OCI-LY7 (cell line): ENCODE results near the gene KCTD5. TPM values are rescaled to one million over a fixed set of nuclear protein-coding genes. Genes with fewer than 3 reads are reported as not detected.
A peak's percentile ranks its signal among the peaks of the same experiment; 100 is the strongest.

ENCODE experiments used
- BruUV-seq: library from RNA; stranded (reverse); fragments of 400-500 nt; replicated peaks from 2 replicates; lab custom pipeline; 2021; lab: Mats Ljungman, UMichigan
- CTCF ChIA-PET: fragments of 300-600 bp; sonication (Branson Sonifier 250); formaldehyde crosslinking; loops from one replicate; lab custom pipeline; 2022; ENCODE audit warnings: antibody characterized with exemption; ENCODE audit not compliant: unreplicated experiment; lab: Charles Lee
- POLR2A ChIA-PET: fragments of 300-600 bp; sonication (Branson Sonifier 250); formaldehyde crosslinking; loops from one replicate; lab custom pipeline; 2022; ENCODE audit warnings: antibody characterized with exemption; lab: Charles Lee
- DNase-seq: peaks from one replicate; pipeline ENCODE4 v3.0.0-alpha.2; 2015; ENCODE audit warnings: low spot score
- H2AFZ ChIP-seq: fragments of 200-600 bp; sonication (generic), shearing (Covaris generic); 2 replicates; pipeline ENCODE4 v1.6.1; 2014; ENCODE audit warnings: mild to moderate bottlenecking, antibody characterized with exemption, low read length, moderate library complexity
- H3K27ac ChIP-seq: fragments of 200-600 bp; sonication (generic); 2 replicates; pipeline ENCODE4 v1.5.1; 2014; ENCODE audit warnings: mixed run types, low read depth, mild to moderate bottlenecking, moderate library complexity, low read length, inconsistent platforms; ENCODE audit not compliant: poor library complexity, severe bottlenecking
- H3K36me3 ChIP-seq: fragments of 200-600 bp; sonication (generic); 2 replicates; pipeline ENCODE4 v1.6.1; 2014; ENCODE audit warnings: mild to moderate bottlenecking, antibody characterized with exemption, low read length, moderate library complexity, mixed read lengths; ENCODE audit not compliant: insufficient read depth
- H3K4me1 ChIP-seq: fragments of 200-600 bp; sonication (generic); 2 replicates; pipeline ENCODE4 v1.5.1; 2014; ENCODE audit warnings: mild to moderate bottlenecking, low read length; ENCODE audit not compliant: insufficient read depth, poor library complexity, severe bottlenecking
- H3K4me2 ChIP-seq: fragments of 200-600 bp; sonication (generic); 2 replicates; pipeline ENCODE4 v1.6.1; 2014; ENCODE audit warnings: mild to moderate bottlenecking, low read length
- H3K4me3 ChIP-seq: fragments of 200-600 bp; sonication (generic); 2 replicates; pipeline ENCODE4 v1.5.1; 2014; ENCODE audit warnings: mild to moderate bottlenecking, low read depth, low read length; ENCODE audit not compliant: poor library complexity, severe bottlenecking
- H3K79me2 ChIP-seq: fragments of 200-600 bp; sonication (generic); 2 replicates; pipeline ENCODE4 v1.6.1; 2016; ENCODE audit warnings: low read depth, mild to moderate bottlenecking, low read length, moderate library complexity, mixed read lengths; ENCODE audit not compliant: insufficient read depth
- H3K9me2 ChIP-seq: fragments of 200-600 bp; sonication (generic); 2 replicates; pipeline ENCODE4 v1.6.1; 2016; ENCODE audit warnings: mild to moderate bottlenecking, low read length, mixed read lengths; ENCODE audit not compliant: insufficient read depth
- H3K9me3 ChIP-seq: fragments of 200-600 bp; sonication (generic); 2 replicates; pipeline ENCODE4 v1.6.1; 2014; ENCODE audit warnings: mild to moderate bottlenecking, mixed run types, low read length, mixed read lengths
- H4K20me1 ChIP-seq: fragments of 200-600 bp; sonication (generic); 2 replicates; pipeline ENCODE4 v1.6.1; 2014; ENCODE audit warnings: mild to moderate bottlenecking, antibody characterized with exemption, low read length, moderate library complexity, mixed read lengths; ENCODE audit not compliant: insufficient read depth
- CTCF ChIP-seq: fragments of 200-600 bp; sonication (generic); conservative IDR thresholded peaks from 2 replicates; pipeline ENCODE4 v1.5.1; 2014; ENCODE audit warnings: mild to moderate bottlenecking, antibody characterized with exemption, low read length, moderate library complexity, mixed read lengths
- EZH2phosphoT487 ChIP-seq: fragments of 200-600 bp; sonication (generic); IDR thresholded peaks from 2 replicates; pipeline ENCODE4 v1.6.1; 2018; ENCODE audit warnings: low read depth, borderline replicate concordance, mild to moderate bottlenecking, mixed run types, antibody characterized with exemption, low read length, moderate library complexity, mixed read lengths
- intact Hi-C: fragments of 100-400 bp; cut with micrococcal nuclease; formaldehyde crosslinking; loops from one replicate; pipeline ENCODE4 v1.10.0; 2022; ENCODE audit not compliant: unreplicated experiment
- total RNA-seq, 2 experiments: library from RNA; depleted of rRNA in 1 of 2; stranded (reverse); fragments of >200 nt in 1 of 2; shearing (Covaris generic) in 1 of 2; gene quantifications; 2 replicates each; pipeline ENCODE4 v1.2.3, GENCODE V29; 2014 to 2022

The KCTD5 gene
- total RNA-seq, 2 experiments from 2014 or later = 25.8 to 34.6 TPM

- Histone ChIP-seq H3K79me2 (peaks cover 63% of the 10 kb centered on the region), H3K27ac (peak within 1 kb of the TSS; percentile 95), H3K4me1 (peaks cover 35% of the 10 kb centered on the region), H3K4me2 (peak within 1 kb of the TSS; percentile 83), H2AFZ (peak within 1 kb of the TSS; percentile 40; the same call in 1 of the 2 replicates), H4K20me1 (peaks cover 34% of the 10 kb centered on the region), H3K36me3 (peaks cover 51% of the 10 kb centered on the region), H3K9me3 (no peaks in the 10 kb centered on the region), H3K9me2 (no peaks in the 10 kb centered on the region), H3K4me3 (peak within 1 kb of the TSS; percentile 99)
- TF ChIP-seq CTCF (no peak), EZH2phosphoT487 (no peak)
- ChIA-PET POLR2A (interaction anchor here (0.6 to 0.7 kb wide), 4 partner anchors 72 to 310 kb away, joined by 3 to 4 read pairs (median 4); no protein-coding TSS in a partner anchor), CTCF (interaction anchor here (0.6 to 0.7 kb wide), 2 partner anchors 208 to 276 kb away, joined by 4 to 8 read pairs; no protein-coding TSS in a partner anchor)
- intact Hi-C loops = loop anchor here (1.0 to 10.0 kb wide), 5 partner anchors 25 to 217 kb away; partner anchors contain the start of genes CEMP1, ELOB, KCTD5 and PDPK1
- peak; percentile 98 for DNase-seq
- BruUV-seq = no TSS peak
These were observed 69.9 kb downstream of the KCTD5 start, which contains the start of gene SRRM2 for GRCh38 chr16:2752035-2752849. SRRM2 (plus strand) TSS chr16:2752638; CDS start chr16:2756365, 3,727 bp downstream.

- POLR2A ChIA-PET = interaction anchor here (0.6 to 0.7 kb wide), 4 partner anchors 72 to 311 kb away, joined by 3 to 4 read pairs (median 4); no protein-coding TSS in a partner anchor
- BruUV-seq = no TSS peak
- TF ChIP-seq EZH2phosphoT487 = no peak
- TF ChIP-seq CTCF = no peak
- DNase-seq = peak; percentile 79
- Histone ChIP-seq H3K4me1 (peaks cover 35% of the 10 kb centered on the region), H3K27ac (peak overlapping the region; percentile 95), H3K4me2 (peak overlapping the region; percentile 83), H3K9me3 (no peaks in the 10 kb centered on the region), H3K79me2 (peaks cover 71% of the 10 kb centered on the region), H3K36me3 (peaks cover 59% of the 10 kb centered on the region), H2AFZ (no peak overlapping the region), H3K4me3 (peak overlapping the region; percentile 99), H3K9me2 (no peaks in the 10 kb centered on the region), H4K20me1 (peaks cover 34% of the 10 kb centered on the region)
- intact Hi-C loops = loop anchor here (1.0 to 10.0 kb wide), 5 partner anchors 24 to 218 kb away; partner anchors contain the start of genes CEMP1, ELOB, KCTD5 and PDPK1
- CTCF ChIA-PET = interaction anchor here (0.6 to 0.7 kb wide), 2 partner anchors 207 to 275 kb away, joined by 4 to 8 read pairs; no protein-coding TSS in a partner anchor
These were observed 70.8 kb downstream of the KCTD5 start for GRCh38 chr16:2752850-2753732.
